Mucosa of descending colon (tissue), 3 donors: ENCODE measurements around the gene POLR2C. TPM values are rescaled to one million over a fixed set of nuclear protein-coding genes. Genes with fewer than 3 reads are reported as not detected.
A peak's percentile ranks its signal among the peaks of the same experiment; 100 is the strongest.

ENCODE experiments used
- ATAC-seq: fragments of 200-7000 bp; cut with Tn5 transposase; one replicate; pipeline ENCODE4 v1.9.1; 2020; ENCODE audit warnings: mild to moderate bottlenecking, moderate library complexity
- DNase-seq, 3 donors: peaks; one replicate each; pipeline ENCODE4 v3.0.0-alpha.2; 2020
- H3K36me3 ChIP-seq: fragments of 200-600 bp; one replicate; pipeline ENCODE4 v1.8.0; 2021; ENCODE audit warnings: low read depth, mild to moderate bottlenecking
- H3K4me1 ChIP-seq: fragments of 200-600 bp; one replicate; pipeline ENCODE4 v1.8.0; 2021; ENCODE audit warnings: low read depth, mild to moderate bottlenecking
- H3K4me3 ChIP-seq: fragments of 200-600 bp; one replicate; pipeline ENCODE4 v1.8.0; 2021; ENCODE audit warnings: mild to moderate bottlenecking
- H3K9me3 ChIP-seq: fragments of 200-600 bp; one replicate; pipeline ENCODE4 v1.8.0; 2021; ENCODE audit warnings: mild to moderate bottlenecking
- CTCF ChIP-seq: fragments of 200-600 bp; IDR thresholded peaks from one replicate; pipeline ENCODE4 v1.8.0; 2022; ENCODE audit warnings: antibody characterized with exemption, mild to moderate bottlenecking
- intact Hi-C, 2 donors: fragments of 100-400 bp; cut with DNase I in 1 of 2; cut with micrococcal nuclease in 1 of 2; formaldehyde crosslinking; loops; one replicate each; pipeline versions ENCODE4 v1.11.0 to v1.11.1; 2022; cut with DNase I, micrococcal nuclease
- total RNA-seq, 3 donors: library from RNA; stranded (reverse); fragmentation: NEBNext Ultra II Directional in 2 of 3; extraction: Animal tissue kit (Norgen Biotek cat#: 25700) in 2 of 3; gene quantifications; one replicate each; pipeline versions ENCODE4 v1.2.1 to v1.2.4, GENCODE V29; 2021 to 2023
- donor health status: DM: no; HTN: no; CAD: no; lungs with moderate emphysema.
- donor health status: DM: no; HTN: no; CAD: no.
- donor health status: DM: no; HTN: yes; CAD: no.

Gene POLR2C
- total RNA-seq, 3 donors from 2014 or later, result 50.0 to 51.3 (median 51.0) TPM

- Histone ChIP-seq H3K4me3 (no peak overlapping the region), H3K9me3 (no peaks in the 10 kb centered on the region), H3K4me1 (peaks cover 24% of the 10 kb centered on the region), H3K36me3 (peaks cover 4% of the 10 kb centered on the region)
- ATAC-seq, result no peak
- DNase-seq, result no peak
- no peak for TF ChIP-seq CTCF
- intact Hi-C loops, result no loop called here
Measured at GRCh38 chr16:57478396-57479204, 16.1 kb downstream of the POLR2C start.

GRCh38 chr16:57479205-57479975 is 16.9 kb downstream of the POLR2C start:
- Histone ChIP-seq H3K36me3 (peaks cover 2% of the 10 kb centered on the region), H3K4me3 (no peak overlapping the region), H3K4me1 (peaks cover 24% of the 10 kb centered on the region), H3K9me3 (no peaks in the 10 kb centered on the region)
- ATAC-seq, result peak; percentile 85
- TF ChIP-seq CTCF, result no peak
- intact Hi-C loops, result no loop called here
- peak; percentile 79 to 86 (median 80) for DNase-seq

GRCh38 chr16:57479976-57480753 is 17.7 kb downstream of the POLR2C start:
- ATAC-seq, result peak; percentile 90
- H3K9me3 ChIP-seq, result no peaks in the 10 kb centered on the region
- DNase-seq, result peak; percentile 89 to 92 (median 92)
- intact Hi-C loops, result no loop called here
- TF ChIP-seq CTCF, result no peak
- peaks cover 32% of the 10 kb centered on the region for H3K4me1 ChIP-seq
- no peak overlapping the region for H3K4me3 ChIP-seq
- H3K36me3 ChIP-seq, result no peaks in the 10 kb centered on the region

- Histone ChIP-seq H3K36me3 (no peaks in the 10 kb centered on the region), H3K4me1 (peaks cover 36% of the 10 kb centered on the region)
- no peak for TF ChIP-seq CTCF
Measured at GRCh38 chr16:57480754-57481230, 18.3 kb downstream of the POLR2C start.

GRCh38 chr16:57481421-57481820 is 18.9 kb downstream of the POLR2C start:
- intact Hi-C loops, result no loop called here
- peak in 1 of 3 donors; percentile 26 for DNase-seq
- no peak for ATAC-seq
- no peak overlapping the region for H3K4me3 ChIP-seq
- no peak for TF ChIP-seq CTCF
- H3K36me3 ChIP-seq, result no peaks in the 10 kb centered on the region
- peaks cover 34% of the 10 kb centered on the region for H3K4me1 ChIP-seq
- H3K9me3 ChIP-seq, result no peaks in the 10 kb centered on the region

More at GRCh38 chr16:57480754-57481230, 18.3 kb downstream of the POLR2C start:
- no peak overlapping the region for H3K4me3 ChIP-seq
- DNase-seq, result peak in 2 of 3 donors; percentile 49 to 55
- H3K9me3 ChIP-seq, result no peaks in the 10 kb centered on the region
- intact Hi-C loops, result no loop called here
- no peak for ATAC-seq
